Mononuclear cell (primary cell): ENCODE measurements around the gene PRKD3. TPM values are rescaled to one million over a fixed set of nuclear protein-coding genes. Genes with fewer than 3 reads are reported as not detected.

Experiments
- total RNA-seq: library from RNA; depleted of rRNA; stranded (reverse); fragments of >200 nt; gene quantifications from one replicate; pipeline ENCODE4 v1.2.3, GENCODE V29; 2012

The PRKD3 gene
- total RNA-seq, 1 donor: 67.9 TPM

Other genes with a start within 250 kb of the PRKD3 start
- 32.5 TPM for gene HEATR5B, start 240.5 kb downstream of the PRKD3 start, total RNA-seq
- gene GPATCH11, start 240.3 kb downstream of the PRKD3 start, total RNA-seq: 7.2 TPM
- 40.8 TPM for gene EIF2AK2, start 167.9 kb downstream of the PRKD3 start, total RNA-seq
- not detected for gene SULT6B1, start 136.2 kb downstream of the PRKD3 start, total RNA-seq
- gene CEBPZOS, start 128.3 kb downstream of the PRKD3 start, total RNA-seq: 19.3 TPM
- gene CEBPZ, start 93.2 kb downstream of the PRKD3 start, total RNA-seq: 78.4 TPM
- 19.6 TPM for gene NDUFAF7, start 93.2 kb downstream of the PRKD3 start, total RNA-seq
- gene QPCT, start 19.8 kb upstream of the PRKD3 start, total RNA-seq: 49.5 TPM